ENCODE measurements around the gene REXO1. TPM values are rescaled to one million over a fixed set of nuclear protein-coding genes. Genes with fewer than 3 reads are reported as not detected.

REXO1 gene
- total and polyA plus RNA-seq, 2 experiments from 2014 or later: 20.2 to 90.1 TPM

DNA sequence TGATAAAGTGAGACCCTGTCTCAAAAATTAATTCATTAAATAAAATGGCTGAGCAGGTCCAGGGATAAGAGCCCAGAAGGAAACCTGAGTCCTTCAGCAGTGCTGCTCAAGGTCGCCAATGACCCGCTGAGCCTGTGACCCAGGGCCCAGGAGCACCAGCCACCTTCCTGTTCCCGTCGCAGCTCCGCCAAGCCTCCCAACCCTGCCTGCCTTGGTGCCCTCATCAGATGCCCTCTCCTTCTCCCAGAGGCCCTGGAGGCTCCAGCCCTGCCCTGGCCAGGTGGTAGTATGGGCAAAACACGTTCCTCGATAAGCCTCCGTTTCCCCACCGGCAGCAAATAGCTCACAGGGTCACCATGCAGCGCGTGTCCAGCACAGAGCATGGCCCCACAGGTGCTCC, 2.6 kb downstream of the REXO1 start (continued):
- TF ChIP-seq, protein P1, sequence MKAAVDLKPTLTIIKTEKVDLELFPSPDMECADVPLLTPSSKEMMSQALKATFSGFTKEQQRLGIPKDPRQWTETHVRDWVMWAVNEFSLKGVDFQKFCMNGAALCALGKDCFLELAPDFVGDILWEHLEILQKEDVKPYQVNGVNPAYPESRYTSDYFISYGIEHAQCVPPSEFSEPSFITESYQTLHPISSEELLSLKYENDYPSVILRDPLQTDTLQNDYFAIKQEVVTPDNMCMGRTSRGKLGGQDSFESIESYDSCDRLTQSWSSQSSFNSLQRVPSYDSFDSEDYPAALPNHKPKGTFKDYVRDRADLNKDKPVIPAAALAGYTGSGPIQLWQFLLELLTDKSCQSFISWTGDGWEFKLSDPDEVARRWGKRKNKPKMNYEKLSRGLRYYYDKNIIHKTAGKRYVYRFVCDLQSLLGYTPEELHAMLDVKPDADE (IDR thresholded peaks at IDR 0.05): no peak
- TF ChIP-seq, protein P2, sequence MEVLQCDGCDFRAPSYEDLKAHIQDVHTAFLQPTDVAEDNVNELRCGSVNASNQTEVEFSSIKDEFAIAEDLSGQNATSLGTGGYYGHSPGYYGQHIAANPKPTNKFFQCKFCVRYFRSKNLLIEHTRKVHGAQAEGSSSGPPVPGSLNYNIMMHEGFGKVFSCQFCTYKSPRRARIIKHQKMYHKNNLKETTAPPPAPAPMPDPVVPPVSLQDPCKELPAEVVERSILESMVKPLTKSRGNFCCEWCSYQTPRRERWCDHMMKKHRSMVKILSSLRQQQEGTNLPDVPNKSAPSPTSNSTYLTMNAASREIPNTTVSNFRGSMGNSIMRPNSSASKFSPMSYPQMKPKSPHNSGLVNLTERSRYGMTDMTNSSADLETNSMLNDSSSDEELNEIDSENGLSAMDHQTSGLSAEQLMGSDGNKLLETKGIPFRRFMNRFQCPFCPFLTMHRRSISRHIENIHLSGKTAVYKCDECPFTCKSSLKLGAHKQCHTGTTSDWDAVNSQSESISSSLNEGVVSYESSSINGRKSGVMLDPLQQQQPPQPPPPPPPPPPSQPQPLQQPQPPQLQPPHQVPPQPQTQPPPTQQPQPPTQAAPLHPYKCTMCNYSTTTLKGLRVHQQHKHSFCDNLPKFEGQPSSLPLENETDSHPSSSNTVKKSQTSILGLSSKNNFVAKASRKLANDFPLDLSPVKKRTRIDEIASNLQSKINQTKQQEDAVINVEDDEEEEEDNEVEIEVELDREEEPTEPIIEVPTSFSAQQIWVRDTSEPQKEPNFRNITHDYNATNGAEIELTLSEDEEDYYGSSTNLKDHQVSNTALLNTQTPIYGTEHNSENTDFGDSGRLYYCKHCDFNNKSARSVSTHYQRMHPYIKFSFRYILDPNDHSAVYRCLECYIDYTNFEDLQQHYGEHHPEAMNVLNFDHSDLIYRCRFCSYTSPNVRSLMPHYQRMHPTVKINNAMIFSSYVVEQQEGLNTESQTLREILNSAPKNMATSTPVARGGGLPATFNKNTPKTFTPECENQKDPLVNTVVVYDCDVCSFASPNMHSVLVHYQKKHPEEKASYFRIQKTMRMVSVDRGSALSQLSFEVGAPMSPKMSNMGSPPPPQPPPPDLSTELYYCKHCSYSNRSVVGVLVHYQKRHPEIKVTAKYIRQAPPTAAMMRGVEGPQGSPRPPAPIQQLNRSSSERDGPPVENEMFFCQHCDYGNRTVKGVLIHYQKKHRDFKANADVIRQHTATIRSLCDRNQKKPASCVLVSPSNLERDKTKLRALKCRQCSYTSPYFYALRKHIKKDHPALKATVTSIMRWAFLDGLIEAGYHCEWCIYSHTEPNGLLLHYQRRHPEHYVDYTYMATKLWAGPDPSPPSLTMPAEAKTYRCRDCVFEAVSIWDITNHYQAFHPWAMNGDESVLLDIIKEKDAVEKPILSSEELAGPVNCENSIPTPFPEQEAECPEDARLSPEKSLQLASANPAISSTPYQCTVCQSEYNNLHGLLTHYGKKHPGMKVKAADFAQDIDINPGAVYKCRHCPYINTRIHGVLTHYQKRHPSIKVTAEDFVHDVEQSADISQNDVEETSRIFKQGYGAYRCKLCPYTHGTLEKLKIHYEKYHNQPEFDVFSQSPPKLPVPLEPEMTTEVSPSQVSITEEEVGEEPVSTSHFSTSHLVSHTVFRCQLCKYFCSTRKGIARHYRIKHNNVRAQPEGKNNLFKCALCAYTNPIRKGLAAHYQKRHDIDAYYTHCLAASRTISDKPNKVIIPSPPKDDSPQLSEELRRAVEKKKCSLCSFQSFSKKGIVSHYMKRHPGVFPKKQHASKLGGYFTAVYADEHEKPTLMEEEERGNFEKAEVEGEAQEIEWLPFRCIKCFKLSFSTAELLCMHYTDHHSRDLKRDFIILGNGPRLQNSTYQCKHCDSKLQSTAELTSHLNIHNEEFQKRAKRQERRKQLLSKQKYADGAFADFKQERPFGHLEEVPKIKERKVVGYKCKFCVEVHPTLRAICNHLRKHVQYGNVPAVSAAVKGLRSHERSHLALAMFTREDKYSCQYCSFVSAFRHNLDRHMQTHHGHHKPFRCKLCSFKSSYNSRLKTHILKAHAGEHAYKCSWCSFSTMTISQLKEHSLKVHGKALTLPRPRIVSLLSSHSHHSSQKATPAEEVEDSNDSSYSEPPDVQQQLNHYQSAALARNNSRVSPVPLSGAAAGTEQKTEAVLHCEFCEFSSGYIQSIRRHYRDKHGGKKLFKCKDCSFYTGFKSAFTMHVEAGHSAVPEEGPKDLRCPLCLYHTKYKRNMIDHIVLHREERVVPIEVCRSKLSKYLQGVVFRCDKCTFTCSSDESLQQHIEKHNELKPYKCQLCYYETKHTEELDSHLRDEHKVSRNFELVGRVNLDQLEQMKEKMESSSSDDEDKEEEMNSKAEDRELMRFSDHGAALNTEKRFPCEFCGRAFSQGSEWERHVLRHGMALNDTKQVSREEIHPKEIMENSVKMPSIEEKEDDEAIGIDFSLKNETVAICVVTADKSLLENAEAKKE (CRISPR knock-in tag; IDR thresholded peaks at IDR 0.05): no peak

DNA sequence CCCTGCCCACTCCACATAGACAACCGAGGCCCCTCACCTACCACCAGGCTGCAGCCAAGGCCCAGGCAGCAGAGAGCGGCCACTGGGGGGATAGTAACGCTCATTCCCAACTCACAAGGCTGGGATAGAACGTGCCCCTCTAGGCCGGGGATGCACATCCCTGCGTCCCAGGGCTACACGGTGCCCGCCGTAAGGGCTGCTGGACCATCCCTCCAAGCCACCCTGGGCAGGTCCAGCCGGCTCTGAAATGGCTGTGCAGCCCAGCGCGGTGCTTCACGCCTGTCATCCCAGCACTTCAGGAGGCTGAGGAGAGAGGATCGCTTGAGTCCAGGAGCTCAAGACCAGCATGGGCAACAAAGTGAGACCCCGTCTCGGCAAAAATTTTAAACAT, 3.2 kb downstream of the REXO1 start:
- H2AFZ ChIP-seq: no peak overlapping the region
- H3K4me3 ChIP-seq: no peak overlapping the region
- H3K36me3 ChIP-seq (ENCODE audit: insufficient read depth): no peaks in the 10 kb centered on the region
- no peaks in the 10 kb centered on the region for H3K27me3 ChIP-seq (ENCODE audit: insufficient read depth)
- DNase-seq (ENCODE audit: low spot score): no peak
- H4K20me1 ChIP-seq (replicated peaks; ENCODE audit: insufficient read depth): peaks cover 29% of the 10 kb centered on the region
- no peak overlapping the region for H3K27ac Mint-ChIP-seq
- ATAC-seq: no peak
- H3K79me2 ChIP-seq (replicated peaks; ENCODE audit: insufficient read depth): peaks cover 79% of the 10 kb centered on the region
- no peaks in the 10 kb centered on the region; the same call in 2 of the 3 replicates for H3K36me3 Mint-ChIP-seq (ENCODE audit: low read depth)
- no peak overlapping the region for H3K4me3 Mint-ChIP-seq
- peaks cover 3% of the 10 kb centered on the region; the same call in 1 of the 2 replicates for H3K4me1 ChIP-seq (ENCODE audit: insufficient read depth)
- H3K27ac ChIP-seq (ENCODE audit: low read depth): no peak overlapping the region
- H3K9me3 Mint-ChIP-seq: 0 out of 3 replicates have a peak, but pooled peaks cover 2% of the 10 kb centered on the region
- H3K4me2 ChIP-seq: no peak overlapping the region
- peaks cover 15% of the 10 kb centered on the region; the same call in 1 of the 2 replicates for H3F3A ChIP-seq (replicated peaks; ENCODE audit: low read depth)
- H3K9me2 ChIP-seq (ENCODE audit: insufficient read depth): no peaks in the 10 kb centered on the region
- H3K27me3 Mint-ChIP-seq (ENCODE audit: insufficient read depth, low read depth, poor library complexity): peaks cover 23% of the 10 kb centered on the region
- peaks cover 27% of the 10 kb centered on the region for H3K4me1 Mint-ChIP-seq
- TF ChIP-seq POLR2AphosphoS5 (IDR thresholded peaks at IDR 0.05; ENCODE audit: low read depth): no peak
- TF ChIP-seq, protein P3, sequence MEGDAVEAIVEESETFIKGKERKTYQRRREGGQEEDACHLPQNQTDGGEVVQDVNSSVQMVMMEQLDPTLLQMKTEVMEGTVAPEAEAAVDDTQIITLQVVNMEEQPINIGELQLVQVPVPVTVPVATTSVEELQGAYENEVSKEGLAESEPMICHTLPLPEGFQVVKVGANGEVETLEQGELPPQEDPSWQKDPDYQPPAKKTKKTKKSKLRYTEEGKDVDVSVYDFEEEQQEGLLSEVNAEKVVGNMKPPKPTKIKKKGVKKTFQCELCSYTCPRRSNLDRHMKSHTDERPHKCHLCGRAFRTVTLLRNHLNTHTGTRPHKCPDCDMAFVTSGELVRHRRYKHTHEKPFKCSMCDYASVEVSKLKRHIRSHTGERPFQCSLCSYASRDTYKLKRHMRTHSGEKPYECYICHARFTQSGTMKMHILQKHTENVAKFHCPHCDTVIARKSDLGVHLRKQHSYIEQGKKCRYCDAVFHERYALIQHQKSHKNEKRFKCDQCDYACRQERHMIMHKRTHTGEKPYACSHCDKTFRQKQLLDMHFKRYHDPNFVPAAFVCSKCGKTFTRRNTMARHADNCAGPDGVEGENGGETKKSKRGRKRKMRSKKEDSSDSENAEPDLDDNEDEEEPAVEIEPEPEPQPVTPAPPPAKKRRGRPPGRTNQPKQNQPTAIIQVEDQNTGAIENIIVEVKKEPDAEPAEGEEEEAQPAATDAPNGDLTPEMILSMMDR (conservative IDR thresholded peaks at IDR 0.05; ENCODE audit: low read depth in 2 of 2): no peak
- no peak for TF ChIP-seq ZNF114 (CRISPR knock-in tag; IDR thresholded peaks at IDR 0.05)
- no peak for TF ChIP-seq ZNF331 (CRISPR knock-in tag; IDR thresholded peaks at IDR 0.05; ENCODE audit: low read depth)
- TF ChIP-seq, protein P4, sequence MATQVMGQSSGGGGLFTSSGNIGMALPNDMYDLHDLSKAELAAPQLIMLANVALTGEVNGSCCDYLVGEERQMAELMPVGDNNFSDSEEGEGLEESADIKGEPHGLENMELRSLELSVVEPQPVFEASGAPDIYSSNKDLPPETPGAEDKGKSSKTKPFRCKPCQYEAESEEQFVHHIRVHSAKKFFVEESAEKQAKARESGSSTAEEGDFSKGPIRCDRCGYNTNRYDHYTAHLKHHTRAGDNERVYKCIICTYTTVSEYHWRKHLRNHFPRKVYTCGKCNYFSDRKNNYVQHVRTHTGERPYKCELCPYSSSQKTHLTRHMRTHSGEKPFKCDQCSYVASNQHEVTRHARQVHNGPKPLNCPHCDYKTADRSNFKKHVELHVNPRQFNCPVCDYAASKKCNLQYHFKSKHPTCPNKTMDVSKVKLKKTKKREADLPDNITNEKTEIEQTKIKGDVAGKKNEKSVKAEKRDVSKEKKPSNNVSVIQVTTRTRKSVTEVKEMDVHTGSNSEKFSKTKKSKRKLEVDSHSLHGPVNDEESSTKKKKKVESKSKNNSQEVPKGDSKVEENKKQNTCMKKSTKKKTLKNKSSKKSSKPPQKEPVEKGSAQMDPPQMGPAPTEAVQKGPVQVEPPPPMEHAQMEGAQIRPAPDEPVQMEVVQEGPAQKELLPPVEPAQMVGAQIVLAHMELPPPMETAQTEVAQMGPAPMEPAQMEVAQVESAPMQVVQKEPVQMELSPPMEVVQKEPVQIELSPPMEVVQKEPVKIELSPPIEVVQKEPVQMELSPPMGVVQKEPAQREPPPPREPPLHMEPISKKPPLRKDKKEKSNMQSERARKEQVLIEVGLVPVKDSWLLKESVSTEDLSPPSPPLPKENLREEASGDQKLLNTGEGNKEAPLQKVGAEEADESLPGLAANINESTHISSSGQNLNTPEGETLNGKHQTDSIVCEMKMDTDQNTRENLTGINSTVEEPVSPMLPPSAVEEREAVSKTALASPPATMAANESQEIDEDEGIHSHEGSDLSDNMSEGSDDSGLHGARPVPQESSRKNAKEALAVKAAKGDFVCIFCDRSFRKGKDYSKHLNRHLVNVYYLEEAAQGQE (IDR thresholded peaks at IDR 0.05; ENCODE audit: unreplicated experiment): no peak
- no peak for TF ChIP-seq STAT1 (IDR thresholded peaks at IDR 0.05; ENCODE audit: unreplicated experiment)
